ENCODE results near the gene ST7.

DNA sequence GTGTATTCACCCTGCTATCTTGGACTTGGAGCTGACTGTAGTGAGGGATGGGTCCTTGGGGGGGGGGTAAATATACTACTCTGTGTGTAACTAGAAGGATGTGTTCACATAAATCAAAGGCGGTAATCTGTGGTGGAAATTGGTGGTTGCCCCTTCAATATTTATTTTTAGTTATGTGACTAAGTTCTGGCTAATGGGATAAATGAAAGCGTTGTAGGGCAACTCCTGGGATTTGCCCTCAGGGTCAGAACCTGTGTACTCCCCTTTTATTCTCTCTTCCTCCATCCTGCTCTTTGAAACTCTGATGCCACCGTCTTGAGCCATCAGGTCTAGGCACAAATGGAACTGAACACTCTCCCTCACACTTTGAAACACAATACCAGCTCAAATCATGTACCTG, 24.3 kb upstream of the ST7 start:
- no peak for TF ChIP-seq FOXM1 (IDR thresholded peaks at IDR 0.05; ENCODE audit: borderline replicate concordance)
- TF ChIP-seq, protein P1, sequence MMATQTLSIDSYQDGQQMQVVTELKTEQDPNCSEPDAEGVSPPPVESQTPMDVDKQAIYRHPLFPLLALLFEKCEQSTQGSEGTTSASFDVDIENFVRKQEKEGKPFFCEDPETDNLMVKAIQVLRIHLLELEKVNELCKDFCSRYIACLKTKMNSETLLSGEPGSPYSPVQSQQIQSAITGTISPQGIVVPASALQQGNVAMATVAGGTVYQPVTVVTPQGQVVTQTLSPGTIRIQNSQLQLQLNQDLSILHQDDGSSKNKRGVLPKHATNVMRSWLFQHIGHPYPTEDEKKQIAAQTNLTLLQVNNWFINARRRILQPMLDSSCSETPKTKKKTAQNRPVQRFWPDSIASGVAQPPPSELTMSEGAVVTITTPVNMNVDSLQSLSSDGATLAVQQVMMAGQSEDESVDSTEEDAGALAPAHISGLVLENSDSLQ (IDR thresholded peaks at IDR 0.05): no peak
- no peak for TF ChIP-seq ELF4 (IDR thresholded peaks at IDR 0.05)
- no peak for TF ChIP-seq NFRKB (IDR thresholded peaks at IDR 0.05)
- no peak for TF ChIP-seq FOXK2 (IDR thresholded peaks at IDR 0.05)
- no peak for TF ChIP-seq BHLHE40 (IDR thresholded peaks at IDR 0.05; ENCODE audit: borderline replicate concordance)

Data from HEK293T (cell line).